HG02938 (cell line): ENCODE measurements around the gene RANBP17.

Source experiments
- ATAC-seq: cut with Tn5 transposase; IDR thresholded peaks from one replicate; pipeline ENCODE4 v1.9.1; 2021; ENCODE audit warnings: mild to moderate bottlenecking, moderate library complexity; ENCODE audit not compliant: unreplicated experiment

The RANBP17 gene

DNA sequence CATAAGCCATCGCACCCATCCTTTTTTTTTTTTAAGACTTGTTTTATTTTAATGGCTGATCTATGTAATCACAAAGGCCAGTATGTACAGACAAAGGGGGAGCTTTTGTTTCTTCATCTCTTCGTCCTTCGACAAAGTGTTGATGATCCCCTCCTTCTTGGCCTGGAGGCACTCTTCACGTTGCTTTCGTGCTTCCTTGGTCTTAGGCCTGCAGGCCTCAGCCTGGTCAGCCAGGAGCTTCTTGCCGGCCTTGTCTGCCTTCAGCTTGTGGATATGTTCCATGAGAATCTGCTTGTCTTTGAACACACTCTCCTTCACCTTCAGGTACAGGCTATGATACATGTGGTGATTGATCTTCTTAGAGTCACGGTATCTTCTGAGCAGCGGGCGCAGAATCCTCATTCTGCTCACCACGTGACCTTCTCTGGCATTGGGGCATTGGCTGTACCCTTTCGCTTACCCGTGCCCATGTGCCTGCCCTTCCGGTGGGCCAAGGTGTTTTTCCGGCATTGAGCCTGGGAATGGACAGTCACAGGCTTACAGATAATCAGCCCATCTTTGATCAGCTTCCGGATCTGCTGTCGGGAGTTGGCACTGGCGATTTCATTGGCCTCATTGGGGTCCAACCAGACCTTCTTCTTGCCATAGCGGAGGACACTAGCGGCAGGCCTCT lies 483.3 kb downstream of the RANBP17 start:
- ATAC-seq: no peak
